NCI-H1417 (cell line): Measurements from ENCODE around the gene GALNT9.

Experiments
- DNase-seq, 3 experiments: peaks; one replicate each; lab custom pipeline; 2025; lab: John Stamatoyannopoulos, UW

Gene GALNT9

GRCh38 chr12:132196873-132197390, 132.5 kb downstream of the GALNT9 start:
- no peak for DNase-seq

GRCh38 chr12:132196038-132196872, 133.1 kb downstream of the GALNT9 start:
- peak; percentile 50 to 90 (median 78) for DNase-seq

GRCh38 chr12:132195242-132195641, 134.1 kb downstream of the GALNT9 start:
- peak in 1 of 3 experiments; percentile 30 for DNase-seq

- peak in 1 of 3 experiments; percentile 55 for DNase-seq
These were observed 134.8 kb downstream of the GALNT9 start for GRCh38 chr12:132194556-132194955.

GRCh38 chr12:132194056-132194455, 135.3 kb downstream of the GALNT9 start:
- DNase-seq = no peak

GRCh38 chr12:132191715-132192553, 137.5 kb downstream of the GALNT9 start:
- no peak for DNase-seq

- DNase-seq = no peak
These were observed 138.4 kb downstream of the GALNT9 start for GRCh38 chr12:132190834-132191500.

GRCh38 chr12:132190012-132190755, 139.2 kb downstream of the GALNT9 start:
- peak in 1 of 3 experiments; percentile 74 for DNase-seq

- peak; percentile 85 to 94 (median 86) for DNase-seq
These were observed 139.9 kb downstream of the GALNT9 start for GRCh38 chr12:132189378-132190011.

- DNase-seq = peak in 1 of 3 experiments; percentile 65
These were observed 140.5 kb downstream of the GALNT9 start for GRCh38 chr12:132188916-132189325.

GRCh38 chr12:132188451-132188901, 140.9 kb downstream of the GALNT9 start:
- no peak for DNase-seq

- no peak for DNase-seq
These were observed 141.5 kb downstream of the GALNT9 start for GRCh38 chr12:132187646-132188450.

- no peak for DNase-seq
These were observed 142.3 kb downstream of the GALNT9 start for GRCh38 chr12:132186857-132187620.

GRCh38 chr12:132186208-132186856, 143.1 kb downstream of the GALNT9 start:
- no peak for DNase-seq

- DNase-seq = no peak
These were observed 143.7 kb downstream of the GALNT9 start for GRCh38 chr12:132185705-132186104.

- DNase-seq = no peak
These were observed 146.6 kb downstream of the GALNT9 start for GRCh38 chr12:132182711-132183365.

- no peak for DNase-seq
These were observed 147.1 kb downstream of the GALNT9 start for GRCh38 chr12:132182206-132182710.
